Measurements from ENCODE around the gene OTOS.
A peak's percentile ranks its signal among the peaks of the same experiment; 100 is the strongest.

Gene OTOS

DNA sequence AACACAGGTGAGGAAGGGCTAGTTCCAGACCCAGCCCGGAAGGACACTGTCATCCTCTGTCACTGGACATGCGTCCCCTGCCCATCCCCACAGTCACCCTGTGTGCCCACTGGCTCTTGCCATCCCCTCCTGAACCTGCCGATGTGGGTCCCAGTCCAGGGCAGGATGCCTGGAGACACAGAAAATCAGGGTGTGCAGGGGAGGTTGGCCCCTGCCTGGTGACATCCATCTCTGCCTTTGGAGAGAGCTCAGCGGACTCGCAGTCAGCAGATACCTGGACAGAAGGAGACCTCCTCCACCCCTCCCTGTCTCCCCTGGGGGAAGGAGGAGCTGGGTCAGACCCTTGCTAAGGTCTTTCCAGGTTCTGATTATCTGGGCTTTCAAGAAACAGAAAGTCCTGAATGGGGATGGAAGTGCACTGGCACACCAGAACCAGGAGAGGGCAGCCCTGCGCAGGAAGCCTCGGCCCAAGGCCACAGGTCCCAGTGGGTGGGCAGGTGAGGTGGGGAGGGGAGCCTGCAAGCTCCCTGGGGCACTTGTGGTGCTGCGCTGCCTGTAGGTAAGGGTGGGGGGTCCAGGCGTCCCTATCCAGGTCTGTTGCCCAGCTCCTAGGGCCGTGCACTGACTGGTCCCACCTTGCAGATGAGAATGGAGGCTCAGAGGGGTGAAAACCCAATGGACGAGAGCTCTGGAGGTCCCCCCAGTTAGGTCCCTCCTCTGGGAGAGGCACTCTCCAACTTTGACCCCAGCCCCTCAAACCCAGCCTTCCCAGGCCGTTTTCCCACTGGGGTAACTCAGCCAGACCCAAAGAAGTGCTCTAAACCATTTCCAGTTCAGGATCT lies 9.7 kb upstream of the OTOS start:
- DNase-seq, result peak; percentile 20

DNA sequence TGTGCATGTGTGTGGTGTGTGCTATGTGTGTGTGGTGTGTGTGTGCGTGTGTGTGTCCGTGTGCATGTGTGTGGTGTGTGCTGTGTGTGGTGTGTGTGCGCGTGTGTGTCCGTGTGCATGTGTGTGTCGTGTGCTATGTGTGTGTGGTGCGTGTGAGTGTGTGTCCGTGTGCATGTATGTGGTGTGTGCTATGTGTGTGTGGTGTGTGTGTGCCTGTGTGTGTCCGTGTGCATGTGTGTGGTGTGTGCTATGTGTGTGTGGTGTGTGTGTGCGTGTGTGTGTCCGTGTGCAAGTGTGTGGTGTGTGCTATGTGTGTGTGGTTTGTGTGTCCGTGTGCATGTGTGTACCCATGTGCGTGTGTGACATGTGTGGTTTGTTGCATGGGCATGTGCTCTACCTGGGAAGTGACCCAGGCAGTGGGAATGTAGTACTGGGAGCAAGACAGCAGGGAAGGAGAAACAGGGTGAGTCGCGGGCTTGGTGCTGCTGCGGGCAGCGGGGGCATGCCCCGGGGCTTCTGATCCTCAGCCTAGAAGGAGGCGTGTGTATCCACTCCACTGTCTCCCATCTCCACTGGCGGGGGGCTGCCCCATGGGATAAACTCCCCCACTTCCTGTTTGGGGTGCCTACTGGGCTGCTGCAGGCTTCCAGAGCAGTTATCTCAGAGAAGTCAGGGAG lies 7.6 kb upstream of the OTOS start:
- DNase-seq, result no peak

DNA sequence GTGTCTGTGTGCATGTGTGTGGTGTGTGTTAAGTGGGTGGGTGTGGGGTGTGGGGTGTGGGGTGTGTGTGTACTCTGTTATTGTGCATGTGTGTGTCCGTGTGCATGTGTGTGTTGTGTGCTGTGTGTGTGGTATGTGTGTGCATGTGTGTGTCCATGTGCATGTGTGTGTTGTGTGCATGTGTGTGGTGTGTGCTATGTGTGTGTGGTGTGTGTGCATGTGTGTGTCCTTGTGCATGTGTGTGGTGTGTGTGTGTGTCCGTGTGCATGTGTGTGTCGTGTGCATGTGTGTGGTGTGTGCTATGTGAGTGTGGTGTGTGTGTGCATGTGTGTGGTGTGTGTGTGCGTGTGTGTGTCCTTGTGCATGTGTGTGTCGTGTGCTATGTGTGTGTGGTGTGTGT lies 6.9 kb upstream of the OTOS start:
- no peak for DNase-seq

DNA sequence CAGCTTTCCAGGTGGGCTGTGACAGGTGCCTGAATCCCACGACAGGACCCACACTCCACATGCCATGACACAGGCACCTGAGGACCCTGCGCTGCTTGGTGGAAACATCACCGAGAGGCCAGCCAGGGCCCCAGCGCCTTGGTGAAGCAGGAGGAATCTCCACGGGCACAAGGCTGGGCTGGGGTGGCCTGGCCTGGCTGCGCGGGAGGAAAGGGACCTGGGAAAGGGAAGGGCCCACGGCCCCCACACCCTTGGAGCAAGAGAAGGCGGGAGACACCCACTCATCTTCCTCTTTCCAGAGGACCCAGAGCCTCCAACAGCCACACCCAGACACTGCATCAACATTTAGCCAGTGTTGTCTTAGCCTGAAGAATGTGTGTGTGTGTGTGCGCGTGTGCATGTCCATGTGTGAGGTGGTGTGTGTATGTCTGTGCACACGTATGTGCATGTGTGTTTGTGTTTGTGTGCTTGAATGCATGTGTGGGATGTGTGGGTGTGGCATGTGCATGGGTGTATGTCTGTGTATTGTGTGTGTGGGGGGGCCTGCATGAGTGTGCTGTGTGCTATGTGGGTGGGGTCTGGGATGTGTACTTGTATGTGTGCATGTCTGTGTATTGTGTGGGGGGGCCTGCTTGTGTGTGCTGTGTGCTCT lies 6.3 kb upstream of the OTOS start:
- DNase-seq, result no peak

- no peak for DNase-seq
These were observed 5.7 kb upstream of the OTOS start for GRCh38 chr2:240146141-240146561.

DNA sequence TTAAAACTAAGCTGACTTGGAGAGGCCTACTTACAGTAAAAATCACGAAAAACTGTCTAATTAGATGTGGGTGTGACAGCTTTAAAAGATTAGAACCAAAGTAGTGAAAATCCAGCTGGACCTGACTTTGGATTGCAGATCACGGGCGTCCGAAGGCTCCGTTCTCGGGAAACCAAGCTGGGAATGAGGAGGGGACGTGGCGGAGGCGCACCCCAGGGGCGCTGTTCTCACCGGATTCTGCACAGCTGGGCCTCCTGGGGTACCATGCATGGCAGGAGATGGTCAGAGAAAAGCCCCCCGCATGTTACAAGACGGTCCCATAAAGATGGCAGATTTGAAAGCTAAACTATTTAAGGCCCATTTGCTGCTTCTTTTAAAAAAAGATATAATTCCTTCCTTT lies 5.0 kb upstream of the OTOS start:
- no peak for DNase-seq

GRCh38 chr2:240144649-240145261 lies 4.3 kb upstream of the OTOS start:
- no peak for DNase-seq

GRCh38 chr2:240143801-240144648 lies 3.6 kb upstream of the OTOS start:
- peak; percentile 28 for DNase-seq

GRCh38 chr2:240143276-240143675 lies 2.8 kb upstream of the OTOS start:
- DNase-seq, result no peak

DNA sequence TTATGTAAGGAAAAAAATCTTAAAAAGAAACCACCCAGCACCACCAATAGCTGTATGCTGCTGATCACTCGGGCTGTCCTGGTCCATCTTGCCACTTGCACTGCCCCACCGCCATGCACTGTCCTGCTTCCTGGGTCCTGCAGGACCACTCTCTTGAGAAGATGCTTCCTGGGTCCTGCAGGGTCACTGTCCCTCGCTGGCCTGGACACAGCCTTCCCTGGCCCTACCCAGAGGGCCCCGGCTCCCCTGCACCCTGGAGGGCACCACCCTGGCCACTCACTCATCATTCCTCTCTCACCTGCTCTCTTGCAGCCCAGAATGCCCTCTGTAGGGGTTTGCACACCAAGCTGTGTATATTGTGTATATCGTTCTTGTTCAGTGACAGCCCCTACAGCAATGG lies 2.4 kb upstream of the OTOS start:
- DNase-seq, result no peak

DNA sequence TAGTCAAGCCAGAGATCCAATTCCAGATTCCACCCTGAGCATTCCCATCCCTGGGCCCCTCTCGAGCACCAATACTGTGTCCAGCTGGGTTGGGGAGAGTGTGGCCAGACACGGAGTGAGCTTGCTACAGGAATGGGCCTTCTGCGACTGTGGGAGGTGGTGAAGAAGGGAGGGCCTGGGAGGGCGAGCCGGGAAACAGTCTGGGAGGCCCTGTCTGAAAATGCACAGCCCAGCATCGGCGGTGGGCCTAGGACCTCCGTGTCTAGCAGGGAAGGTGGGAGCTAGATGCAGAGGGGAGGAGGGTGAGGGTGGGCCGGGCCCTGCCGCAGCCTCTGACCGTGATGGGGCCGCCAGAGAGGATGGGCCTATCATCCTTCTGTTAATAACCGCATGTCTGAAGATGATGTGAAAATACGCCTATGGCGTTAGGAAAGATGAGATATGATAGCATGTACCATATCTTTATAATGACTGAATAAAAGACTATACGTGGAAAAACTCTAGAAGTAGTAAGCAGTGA lies 1.9 kb upstream of the OTOS start:
- no peak for DNase-seq

DNA sequence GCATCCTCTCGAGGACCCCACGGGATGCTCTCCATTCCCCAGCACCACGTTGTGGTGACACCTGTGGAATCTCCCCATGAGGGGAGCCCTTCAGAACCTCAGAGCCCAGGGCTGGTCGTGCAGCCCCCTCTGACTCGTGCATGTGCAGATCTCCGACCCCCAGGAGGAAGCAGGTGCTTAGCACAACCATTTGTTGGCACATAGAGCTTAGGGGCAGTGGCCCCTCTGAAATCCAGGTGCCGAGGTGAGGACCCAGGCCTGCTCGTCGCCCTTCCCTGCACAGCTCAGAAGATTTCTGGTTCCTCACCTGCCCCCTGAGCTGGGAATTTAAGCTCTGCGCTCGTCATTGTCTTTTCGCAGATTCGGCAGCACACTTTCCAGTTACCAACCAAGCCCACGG lies 1.3 kb upstream of the OTOS start:
- no peak for DNase-seq

DNA sequence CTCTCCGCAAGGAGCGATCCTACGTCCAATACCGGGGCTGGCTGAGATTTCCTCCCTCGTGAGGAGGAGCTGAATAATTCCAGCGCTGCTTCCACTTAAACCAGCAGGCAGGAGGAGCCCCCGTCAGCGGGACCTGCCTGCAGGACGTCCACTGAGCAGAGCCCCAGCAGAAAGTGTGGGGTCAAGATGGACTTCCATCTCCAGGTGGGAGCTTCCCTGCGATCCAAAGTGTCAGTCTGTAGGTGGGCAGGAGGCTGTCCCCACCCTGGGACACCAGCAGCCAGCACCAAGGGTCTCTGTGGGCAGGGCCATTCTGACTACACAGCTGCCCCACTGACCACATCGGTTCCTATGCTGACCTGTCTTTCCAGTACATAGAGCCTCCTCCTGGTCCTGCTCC lies 462 bp upstream of the OTOS start:
- no peak for DNase-seq

DNA sequence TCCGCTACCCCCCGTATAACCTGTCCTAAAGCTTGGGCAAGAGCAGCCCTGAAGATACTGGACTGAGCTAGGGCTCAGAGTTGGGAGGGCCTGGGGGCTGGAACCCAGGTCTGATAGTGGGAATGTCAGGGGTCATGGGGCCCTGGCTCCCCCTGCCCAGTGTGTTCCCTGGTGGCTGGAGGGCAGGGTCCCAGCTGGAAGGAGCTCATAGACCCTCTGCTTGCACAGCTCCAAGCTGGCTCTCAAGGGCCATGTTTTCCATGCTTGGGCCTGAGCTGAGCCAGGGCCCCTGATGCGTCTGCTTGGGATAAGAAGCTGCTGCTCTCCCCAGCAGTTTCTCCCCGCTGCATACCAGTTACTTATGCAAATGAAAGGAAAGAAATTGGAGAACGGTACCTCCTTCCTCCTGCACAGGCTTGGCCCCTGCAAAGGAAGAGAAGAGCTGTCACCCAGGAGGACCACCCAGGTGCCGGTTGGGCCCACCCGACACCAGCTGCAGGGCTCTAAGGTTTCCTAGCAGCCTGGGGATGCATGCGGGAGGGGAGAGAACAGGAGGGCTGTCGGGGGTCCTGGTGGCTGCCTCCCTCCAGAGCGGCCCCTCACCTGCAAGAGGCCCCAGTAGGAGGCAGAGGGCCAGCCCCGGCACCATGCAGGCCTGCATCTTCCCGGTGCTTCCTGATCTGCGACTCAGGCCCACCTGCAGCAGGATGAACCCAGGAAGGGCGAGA lies 628 bp downstream of the OTOS start:
- DNase-seq, result no peak

DNA sequence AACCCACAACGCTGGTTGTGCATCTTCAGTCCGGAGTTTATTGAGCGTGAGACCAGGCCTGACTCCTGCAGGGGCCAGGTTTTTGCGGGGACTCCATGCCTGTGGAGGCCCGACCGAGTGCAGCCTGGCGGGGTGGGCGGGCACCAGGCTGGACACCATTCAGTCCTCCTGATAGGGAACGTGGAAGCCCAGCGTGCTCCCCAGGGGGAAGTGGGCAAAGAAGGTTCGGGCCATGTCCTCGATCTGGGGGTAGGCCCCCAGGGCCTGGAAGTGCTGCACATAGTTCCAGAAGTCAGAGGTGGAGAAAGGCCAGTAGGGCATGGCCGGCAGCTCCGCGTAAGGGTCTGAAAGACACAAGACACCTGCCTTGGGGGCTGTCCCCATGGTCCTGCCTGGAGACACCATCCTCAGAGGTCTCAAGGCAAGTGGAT lies 1.4 kb downstream of the OTOS start:
- no peak for DNase-seq

GRCh38 chr2:240138254-240138984 lies 2.0 kb downstream of the OTOS start:
- no peak for DNase-seq

DNA sequence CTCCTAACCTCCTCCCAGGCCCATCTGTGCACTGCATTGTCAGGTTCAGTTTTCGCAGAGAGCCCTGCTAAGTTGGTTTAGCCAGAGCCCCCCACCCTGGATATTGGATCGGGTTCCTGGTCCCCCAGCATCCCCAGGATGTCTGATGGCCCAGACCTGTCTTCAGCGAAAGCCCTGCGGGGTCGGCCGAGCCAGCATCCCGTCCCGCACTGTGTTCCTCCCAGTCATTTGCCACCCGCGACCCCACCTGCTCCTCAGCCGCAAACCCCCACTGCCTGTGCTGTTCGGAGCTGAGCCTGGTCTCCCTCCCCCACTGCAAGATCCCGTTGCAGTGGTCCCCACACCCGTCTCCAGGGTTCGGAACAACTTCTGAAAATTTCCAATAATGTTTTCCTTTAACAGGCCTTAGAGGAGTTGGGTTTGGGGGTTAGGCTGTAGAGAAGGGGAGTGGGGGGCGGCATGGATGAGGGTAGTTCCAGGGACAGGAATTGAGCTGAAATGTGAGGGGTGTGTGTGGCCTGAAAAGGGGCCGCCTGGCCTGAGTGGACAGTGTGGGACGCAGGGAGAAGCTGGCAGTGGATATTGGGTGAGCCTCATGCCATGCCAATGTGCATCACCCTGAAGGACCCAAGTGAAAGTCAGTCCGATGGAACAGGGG lies 2.7 kb downstream of the OTOS start:
- DNase-seq, result no peak

- DNase-seq, result no peak
These were observed 3.7 kb downstream of the OTOS start for GRCh38 chr2:240136671-240137292.

- peak; percentile 67 for DNase-seq
These were observed 4.3 kb downstream of the OTOS start, which contains the start of gene COPS9 for GRCh38 chr2:240136013-240136670. Gene COPS9 (minus strand): TSS chr2:240136305. CDS start chr2:240136284, 21 bp downstream.
